Measurements from ENCODE around the gene PLEKHG3. TPM values are rescaled to one million over a fixed set of nuclear protein-coding genes. Genes with fewer than 3 reads are reported as not detected.

Gene PLEKHG3
- total RNA-seq, 1 donor from 2014 or later = 39.6 TPM

DNA sequence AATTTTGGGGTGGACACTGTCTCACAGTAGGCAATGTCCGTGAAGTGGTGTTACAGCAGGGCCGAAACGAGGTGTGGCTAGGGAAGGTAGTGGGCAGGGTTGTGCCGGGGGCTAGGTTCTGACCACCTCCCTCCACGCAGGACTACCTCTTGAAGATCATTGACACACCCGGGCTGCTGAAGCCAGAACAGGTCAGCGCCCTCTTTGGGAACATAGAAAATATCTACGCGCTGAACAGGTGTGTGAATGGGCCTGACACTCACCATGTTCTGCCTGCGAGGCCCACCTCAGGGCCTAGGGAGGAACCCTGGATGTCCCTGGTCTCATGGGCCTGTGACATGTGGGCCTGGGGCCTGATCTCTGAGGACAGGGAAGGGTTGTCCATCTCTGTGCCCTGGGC, 24.6 kb downstream of the PLEKHG3 start:
- no peak for DNase-seq

DNA sequence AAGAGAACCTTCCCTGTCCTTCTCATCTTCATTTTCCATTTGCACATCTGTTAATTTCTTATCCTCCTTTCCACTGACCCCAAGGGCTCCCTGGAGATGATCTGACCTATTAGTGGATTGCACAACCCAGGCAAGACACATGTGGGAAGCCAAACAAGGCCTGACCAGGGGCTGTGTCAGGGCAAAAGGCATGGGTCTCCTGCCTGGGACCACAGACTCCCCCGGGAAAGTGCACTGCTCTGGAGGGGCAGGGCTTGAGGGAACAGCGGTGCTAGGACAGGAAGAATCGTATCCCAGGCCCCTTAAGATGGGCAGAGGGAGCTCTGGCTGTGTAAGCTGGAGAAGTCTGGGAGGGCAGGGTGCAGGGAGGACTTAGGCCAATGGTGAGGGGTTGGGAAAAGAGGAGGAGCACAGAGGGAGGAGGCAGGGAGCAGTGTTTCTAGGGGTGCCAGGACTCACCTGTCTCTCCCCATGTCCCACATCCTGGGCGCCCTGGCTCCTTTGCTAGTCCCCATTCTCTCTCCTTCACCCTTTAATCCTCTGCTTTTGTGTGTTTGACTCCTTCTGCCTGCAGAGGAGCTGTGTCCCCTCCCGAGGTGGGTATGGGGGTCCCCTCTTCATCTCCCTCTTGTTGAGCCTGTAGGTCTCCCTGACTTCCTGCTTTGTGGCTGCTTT, 25.3 kb downstream of the PLEKHG3 start:
- no peak for DNase-seq

DNA sequence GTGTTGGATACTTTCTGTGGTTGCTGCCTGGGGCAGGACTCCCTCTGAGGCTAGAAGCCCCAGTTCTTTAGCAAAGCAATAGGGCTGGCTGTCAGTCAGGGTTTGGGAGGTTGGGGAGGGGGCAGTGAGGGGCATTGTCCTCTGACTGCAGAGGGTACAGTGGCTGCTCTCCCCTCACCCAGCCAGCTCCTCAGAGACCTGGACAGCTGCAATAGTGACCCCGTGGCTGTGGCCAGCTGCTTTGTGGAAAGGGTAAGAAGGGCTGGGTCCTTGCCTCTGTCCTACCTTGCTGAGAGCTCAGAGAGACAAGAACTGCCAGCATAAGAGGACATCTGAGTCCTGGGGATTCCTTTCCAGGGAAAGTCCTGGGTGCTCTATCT, 25.8 kb downstream of the PLEKHG3 start:
- no peak for DNase-seq

DNA sequence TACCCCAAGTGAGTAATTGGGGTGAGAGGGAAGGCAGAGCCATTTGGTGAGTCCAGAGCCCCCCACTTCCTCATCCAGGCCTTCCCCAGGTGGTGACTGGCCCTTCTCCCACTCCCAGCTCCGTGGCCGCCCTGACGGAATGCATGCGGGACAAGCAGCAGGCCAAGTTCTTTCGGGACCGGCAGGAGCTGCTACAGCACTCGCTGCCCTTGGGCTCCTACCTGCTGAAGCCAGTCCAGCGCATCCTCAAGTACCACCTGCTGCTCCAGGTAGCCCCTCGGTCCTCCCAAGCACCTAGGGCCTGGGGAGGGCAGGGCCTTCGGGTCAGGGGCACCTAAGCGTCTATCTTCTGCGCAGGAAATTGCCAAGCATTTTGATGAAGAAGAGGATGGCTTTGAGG, 26.5 kb downstream of the PLEKHG3 start:
- DNase-seq = no peak

DNA sequence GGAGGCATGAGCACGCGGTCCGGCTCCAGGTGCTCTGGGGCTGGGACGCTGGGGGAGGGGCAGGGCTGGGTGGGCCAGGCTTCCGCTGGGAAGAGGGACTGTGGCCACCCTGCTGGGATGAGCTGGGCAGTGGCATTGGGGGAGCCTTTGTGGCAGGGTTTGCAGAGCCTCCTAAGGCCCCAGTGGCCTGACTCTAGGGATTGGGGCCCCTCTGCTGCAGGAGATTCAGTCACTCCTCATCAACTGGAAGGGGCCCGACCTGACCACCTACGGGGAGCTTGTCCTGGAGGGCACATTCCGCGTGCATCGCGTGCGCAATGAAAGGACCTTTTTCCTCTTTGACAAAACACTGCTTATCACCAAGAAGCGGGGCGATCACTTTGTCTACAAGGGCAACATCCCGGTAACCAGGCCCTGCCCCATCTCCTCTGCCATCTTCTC, 26.9 kb downstream of the PLEKHG3 start:
- no peak for DNase-seq

DNA sequence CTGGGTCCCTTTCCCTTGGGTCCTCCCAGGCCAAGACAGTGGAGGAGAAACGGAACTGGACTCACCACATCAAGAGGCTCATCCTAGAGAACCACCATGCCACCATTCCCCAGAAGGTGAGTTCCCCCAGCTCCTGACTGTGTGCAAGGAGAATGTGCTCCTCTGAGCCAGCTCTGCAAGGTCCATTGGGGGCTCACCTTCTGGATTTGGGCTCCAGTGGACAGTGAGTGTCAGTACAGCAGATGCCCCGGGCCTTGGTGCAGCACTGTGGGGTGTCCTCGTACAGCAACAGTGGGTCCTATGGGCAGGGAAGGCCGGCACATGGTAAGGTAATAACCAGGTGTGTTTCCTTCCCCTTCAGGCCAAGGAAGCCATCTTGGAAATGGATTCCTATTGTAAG, 27.8 kb downstream of the PLEKHG3 start:
- no peak for DNase-seq

DNA sequence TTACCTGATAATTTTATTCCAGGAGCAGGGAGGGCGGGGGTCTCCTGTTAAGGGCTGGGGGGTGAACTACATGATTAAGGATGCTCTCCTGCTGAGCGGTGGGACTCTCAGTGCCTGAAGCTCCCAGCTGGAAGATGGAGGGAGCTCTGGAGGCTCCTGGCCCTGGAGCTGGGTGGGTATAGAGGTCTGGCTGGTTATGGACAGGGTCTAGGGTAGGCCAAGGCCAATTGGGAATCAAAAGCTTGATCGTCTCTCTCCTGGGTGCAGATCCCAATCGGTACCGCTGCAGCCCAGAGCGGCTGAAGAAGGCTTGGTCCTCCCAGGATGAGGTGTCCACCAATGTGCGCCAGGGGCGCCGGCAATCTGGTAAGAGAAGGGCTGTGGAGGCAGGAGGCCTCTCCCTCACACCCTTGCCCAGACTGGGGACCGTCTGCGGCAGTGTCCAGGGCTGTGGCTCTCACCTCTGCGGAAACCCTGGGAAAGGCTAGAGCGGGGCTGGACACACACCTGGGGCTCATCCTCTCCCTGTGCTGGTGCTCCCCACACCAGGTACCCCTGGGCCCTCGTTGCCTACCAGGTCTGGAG, 28.4 kb downstream of the PLEKHG3 start:
- DNase-seq = no peak

DNA sequence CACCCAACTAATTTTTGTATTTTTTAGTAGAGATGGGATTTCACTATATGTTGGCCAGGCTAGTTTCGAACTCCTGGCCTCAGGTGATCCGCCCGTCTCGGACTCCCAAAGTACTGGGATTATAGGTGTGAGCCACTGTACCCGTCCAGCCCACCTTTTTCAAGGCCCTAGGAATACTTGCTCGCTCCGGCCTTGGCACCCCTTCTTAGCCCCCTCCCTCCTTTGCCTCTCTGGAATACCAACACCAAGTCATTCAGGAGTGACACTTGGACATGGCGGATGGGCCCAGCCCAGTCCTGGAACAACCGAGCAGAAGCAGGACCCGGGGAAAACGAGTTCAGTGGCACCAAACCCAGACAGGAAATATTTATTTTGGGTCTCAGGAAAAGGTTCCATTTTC, 29.1 kb downstream of the PLEKHG3 start:
- no peak for DNase-seq

DNA sequence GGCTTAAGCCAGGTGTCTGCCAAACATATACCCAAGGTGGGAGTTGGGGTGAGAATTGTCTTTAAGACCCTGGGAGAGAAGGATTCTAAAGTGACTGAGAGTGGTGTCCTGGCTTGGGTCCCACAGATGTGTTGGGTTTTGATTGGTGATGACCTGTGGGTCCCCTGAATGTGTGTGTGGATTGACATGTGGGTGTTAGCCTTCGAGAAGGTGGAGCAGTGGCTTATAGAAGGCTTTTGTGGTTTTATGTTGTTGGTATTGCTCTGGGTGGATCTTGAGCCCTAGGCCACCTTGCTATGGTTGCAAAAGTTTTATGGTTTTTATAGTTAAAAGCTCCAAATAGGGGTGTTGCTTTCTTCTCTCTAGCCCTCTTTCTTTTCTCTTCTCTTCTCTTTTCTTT, 29.7 kb downstream of the PLEKHG3 start:
- no peak for DNase-seq

DNA sequence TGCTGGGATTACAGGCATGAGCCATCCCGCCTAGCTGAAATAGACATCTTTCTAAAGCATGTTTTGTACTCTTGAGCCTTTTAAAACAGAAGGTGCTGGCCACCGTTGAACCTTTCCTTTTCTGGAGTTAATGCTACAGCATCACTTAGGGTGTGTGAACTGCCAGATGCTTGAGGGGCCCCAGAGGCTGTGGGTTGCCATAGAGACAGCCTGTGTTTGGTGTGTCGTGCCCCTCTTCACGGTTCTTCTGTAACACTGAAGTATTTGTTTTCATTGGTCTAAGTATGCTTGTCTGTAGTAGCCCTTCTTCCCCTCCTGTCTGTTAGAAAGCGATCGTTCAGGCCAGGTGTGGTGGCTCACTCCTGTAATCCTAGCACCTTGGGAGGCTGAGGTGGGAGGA, 30.8 kb downstream of the PLEKHG3 start:
- DNase-seq = no peak

DNA sequence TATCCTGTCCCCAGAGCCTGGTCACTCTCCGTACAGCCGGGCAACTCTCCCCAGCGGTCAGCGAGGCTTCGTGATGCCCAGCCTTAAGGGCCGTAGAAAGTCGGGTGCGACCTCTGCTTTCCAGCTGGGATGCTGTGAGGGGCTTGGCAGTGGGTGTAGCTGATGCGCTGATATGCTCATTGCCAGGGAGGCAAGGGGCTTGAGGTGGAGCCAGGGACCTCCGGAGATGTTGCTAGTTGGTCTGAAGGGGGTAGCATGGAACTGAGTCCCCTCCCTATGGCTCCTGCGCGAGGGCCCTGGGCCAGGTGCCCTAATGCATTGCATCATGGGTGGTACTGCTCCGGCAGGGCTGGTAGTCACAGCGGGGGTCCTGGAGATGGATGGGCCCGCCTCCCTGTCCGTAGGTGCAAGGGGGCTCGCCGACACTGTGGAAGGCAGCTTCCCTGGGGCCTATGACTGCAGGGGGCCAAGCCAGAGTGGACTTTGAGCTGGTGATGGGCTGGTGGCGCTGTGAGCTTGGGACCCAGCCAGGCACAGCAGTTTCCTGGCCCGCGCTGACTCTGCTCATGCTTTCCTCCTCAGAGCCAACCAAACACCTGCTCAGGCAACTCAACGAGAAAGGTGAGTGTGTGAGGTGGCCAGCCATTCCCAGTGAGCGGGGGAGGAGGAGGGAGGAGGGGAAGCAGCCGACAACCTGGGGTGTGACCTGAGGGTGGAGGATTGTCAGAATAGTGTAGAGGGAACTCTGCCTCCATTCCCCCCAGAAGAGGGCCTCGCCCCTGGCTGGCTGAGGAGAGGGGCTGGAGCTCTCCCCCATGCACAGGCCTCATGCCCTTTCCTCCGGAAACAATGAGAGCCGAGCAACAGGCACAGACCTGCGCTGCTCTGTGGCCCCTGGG, 32.3 kb downstream of the PLEKHG3 start:
- DNase-seq = no peak

DNA sequence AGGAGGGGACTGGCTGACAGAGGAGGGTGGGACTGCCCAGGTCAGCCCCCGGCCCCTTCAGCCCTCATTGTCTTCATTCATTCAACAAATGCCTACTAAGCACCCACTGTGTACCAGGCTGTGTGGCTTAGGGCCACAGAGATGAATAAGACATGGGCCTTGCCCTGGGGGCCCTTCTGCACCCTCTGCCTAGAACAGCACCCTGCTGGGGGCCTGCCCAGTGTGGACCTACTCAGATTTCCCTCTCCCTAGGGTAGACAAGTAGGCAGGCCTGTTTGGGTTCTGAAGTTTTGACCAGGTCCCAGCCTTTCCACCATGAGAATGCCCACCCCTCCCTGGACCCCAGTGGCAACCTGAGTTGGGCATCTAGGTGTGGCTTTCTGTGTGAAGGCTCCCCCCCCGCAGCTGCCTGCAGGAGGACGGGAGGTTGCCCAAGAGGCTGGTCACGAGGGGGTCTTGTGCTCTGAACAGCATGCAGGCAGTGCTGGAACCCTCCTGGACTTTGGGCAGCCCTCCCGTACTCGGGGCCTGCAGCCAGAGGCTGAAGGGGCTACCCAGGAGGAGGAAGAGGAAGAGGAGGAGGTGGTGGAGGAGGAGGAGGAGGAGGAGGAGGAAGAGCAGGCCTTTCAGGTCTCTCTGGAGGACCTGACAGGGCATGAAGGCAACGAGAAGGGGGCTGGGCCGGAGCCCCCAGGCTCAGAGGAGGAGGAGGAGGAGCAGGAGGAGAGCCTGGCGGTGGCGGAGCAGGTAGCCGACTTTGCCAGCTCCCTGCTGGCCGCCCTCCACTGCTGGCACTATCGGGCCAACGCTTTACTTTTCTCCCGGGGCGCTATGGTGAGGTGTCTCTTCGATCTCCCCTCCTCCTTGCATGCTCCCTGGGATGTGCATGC, 33.4 kb downstream of the PLEKHG3 start:
- DNase-seq = no peak

DNA sequence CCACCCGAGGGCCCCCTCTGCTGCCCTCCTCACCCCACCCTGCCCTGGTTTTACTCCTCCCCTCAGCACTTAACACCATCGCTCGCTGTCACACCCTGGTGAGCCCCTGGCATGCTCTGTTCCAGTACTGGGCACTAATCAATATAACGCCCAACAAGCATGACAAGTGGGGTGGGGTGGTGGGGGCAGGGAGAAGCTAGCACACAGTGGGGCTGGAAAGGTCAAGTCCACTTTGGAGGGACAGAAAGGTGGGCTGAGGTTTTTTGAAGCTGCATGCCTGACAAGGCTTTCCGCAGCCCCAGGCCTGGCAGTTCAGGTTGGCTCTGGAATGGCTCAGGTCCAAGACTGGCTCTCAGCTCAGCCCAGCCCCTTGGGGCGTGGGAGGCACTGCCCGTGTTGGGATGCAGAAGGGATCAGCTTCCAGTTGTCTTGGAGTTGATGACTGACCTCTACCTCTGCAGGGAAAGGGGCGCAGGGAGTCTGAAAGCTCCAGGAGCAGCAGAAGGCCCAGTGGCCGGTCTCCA, 34.1 kb downstream of the PLEKHG3 start:
- DNase-seq = no peak

DNA sequence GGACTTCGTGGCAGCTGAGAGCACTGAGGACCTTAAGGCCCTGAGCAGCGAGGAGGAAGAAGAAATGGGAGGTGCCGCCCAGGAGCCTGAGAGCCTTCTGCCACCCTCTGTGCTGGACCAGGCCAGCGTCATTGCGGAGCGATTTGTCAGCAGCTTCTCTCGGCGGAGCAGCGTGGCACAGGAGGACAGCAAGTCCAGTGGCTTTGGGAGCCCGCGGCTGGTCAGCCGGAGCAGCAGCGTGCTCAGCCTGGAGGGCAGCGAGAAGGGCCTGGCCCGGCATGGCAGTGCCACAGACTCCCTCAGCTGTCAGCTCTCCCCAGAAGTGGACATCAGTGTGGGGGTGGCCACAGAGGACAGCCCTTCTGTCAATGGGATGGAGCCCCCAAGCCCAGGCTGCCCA, 37.0 kb downstream of the PLEKHG3 start:
- DNase-seq = no peak

DNA sequence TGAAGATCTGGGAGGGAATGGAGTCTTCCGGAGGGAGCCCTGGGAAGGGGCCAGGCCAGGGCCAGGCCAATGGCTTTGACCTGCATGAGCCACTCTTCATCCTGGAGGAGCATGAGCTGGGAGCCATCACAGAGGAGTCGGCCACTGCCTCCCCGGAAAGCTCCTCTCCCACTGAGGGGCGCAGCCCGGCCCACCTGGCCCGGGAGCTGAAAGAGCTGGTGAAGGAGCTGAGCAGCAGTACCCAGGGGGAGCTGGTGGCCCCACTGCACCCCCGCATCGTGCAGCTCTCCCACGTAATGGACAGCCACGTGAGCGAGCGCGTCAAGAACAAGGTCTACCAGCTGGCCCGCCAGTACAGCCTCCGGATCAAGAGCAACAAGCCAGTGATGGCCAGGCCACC, 37.7 kb downstream of the PLEKHG3 start:
- DNase-seq = no peak

DNA sequence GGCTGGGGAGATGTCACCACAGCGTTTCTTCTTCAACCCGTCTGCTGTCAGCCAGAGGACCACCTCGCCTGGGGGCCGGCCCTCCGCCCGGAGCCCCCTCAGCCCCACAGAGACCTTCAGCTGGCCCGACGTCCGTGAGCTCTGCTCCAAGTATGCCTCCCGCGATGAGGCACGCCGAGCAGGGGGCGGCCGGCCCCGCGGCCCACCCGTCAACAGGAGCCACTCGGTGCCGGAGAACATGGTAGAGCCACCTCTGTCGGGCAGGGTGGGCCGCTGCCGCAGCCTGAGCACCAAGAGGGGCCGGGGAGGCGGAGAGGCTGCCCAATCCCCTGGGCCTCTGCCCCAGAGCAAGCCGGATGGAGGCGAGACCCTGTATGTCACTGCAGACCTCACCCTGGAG, 38.8 kb downstream of the PLEKHG3 start:
- no peak for DNase-seq

DNA sequence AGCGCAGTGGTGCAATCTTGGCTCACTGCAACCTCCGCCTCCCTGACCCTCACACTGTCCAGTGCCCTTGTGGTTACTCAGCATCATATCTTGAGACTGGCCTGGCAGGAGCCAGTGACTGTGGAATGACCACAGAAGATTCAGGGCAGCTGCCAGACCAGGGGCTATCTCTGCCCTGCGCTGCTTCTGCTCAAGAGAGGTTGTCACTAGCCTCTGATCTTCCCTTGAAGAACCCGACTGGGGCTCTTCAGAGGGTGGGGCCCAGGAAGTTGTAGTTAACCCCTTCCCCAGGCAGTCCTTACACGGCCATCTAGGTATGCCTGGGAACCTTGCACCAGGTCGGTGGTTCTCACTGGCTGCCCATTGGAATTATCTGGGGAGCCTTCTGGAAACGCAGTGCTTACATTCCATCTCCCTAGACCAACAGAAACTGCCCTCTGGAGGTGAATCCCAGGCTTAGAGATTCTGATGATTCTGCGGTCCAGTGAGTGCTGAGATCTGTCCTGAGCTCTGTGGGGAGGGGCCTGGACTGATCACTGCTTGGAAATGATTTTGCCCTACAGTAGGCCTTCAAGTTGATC, 41.4 kb downstream of the PLEKHG3 start:
- no peak for DNase-seq

DNA sequence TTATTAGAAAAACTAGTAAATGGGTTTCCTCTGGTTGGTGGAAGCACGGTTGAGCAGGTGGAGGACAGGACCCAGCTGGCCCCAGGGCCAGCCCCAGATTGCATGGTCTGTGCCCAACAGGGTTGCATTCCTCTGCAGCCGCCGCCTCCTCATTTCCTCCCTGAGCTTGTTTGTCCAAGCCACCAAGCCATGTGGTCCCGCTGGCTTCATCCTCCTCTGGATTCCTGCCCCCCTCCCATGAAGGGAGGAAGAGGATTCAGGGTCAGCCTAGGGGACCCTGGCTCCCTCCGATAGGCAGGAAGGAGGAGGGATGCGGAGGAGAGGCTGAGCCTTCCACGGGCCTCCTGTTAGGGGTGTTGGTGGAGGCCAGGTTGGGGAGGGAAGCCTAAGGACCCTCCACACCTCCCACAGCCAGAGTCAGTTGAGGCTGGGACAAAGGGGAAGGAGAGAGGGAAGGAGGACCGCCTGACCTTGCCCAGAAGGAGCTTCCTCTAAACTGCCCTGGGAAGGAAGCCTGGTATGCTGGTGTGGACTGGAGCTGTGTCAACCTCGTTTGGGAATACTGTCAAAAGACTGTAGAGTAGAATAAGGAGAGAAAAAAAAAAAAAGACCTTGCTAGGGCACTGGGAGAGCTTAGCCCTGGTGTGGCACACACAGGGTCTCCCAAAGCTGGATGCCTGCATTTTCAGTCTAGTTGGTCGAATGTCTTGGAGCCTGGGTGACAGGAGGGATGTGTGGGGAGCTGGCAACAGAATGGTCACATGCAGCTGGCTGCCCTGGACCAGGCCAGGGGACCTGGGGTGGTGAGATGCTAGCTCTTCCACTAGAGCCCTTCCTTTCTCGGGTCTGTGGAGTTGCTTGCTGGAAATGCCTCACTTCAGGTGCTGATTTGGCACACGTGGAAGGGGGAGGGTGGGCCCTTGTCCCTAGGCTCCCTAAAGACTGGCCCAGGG, 42.4 kb downstream of the PLEKHG3 start:
- no peak for DNase-seq

DNA sequence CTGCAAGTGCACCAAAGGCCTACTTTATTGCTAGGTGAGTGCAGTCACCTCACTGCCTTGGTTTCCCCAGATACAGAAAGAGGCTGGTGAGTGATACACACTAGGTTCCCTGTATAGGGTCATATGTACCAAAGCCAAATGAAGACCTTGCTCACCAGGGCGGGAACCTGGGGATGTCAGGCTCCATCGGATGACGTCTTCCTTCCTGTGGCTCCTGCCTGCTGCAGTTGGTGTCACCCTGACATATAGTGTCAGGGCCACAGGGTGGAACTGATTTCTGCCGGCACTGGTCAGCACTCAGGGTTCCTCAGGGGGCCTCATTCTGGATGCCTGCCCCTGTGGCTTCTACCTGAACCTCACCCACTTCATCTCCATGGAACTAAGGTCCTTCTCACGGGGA, 43.1 kb downstream of the PLEKHG3 start:
- no peak for DNase-seq

DNA sequence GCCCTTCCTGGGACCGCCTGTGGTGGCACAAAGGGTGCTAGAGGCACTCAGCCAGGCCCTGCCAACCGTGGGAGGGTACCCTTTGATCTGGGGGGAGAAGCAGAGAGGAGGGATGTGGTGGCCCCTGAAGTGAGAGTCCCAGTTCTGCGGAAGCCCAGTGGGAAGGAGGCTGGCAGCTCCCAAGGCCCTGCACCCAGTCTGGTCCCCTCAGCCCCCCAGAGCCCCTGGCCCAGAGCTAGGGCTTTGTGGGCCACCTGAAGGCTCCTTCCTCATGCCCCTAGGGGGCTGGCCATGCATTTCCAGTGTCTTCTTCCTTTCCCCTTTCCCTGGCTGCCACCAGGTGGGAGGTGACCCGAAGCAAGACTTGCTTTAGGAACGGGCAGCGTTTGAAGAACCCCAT, 44.3 kb downstream of the PLEKHG3 start:
- DNase-seq = no peak

All from skin of body (tissue), 2 donors.